GM19438 (cell line): ENCODE results near the gene ATP8B1.

Experiments
- ATAC-seq: cut with Tn5 transposase; IDR thresholded peaks from one replicate; pipeline ENCODE4 v1.9.1; 2021; ENCODE audit warnings: low read depth; ENCODE audit not compliant: unreplicated experiment

Gene ATP8B1

DNA sequence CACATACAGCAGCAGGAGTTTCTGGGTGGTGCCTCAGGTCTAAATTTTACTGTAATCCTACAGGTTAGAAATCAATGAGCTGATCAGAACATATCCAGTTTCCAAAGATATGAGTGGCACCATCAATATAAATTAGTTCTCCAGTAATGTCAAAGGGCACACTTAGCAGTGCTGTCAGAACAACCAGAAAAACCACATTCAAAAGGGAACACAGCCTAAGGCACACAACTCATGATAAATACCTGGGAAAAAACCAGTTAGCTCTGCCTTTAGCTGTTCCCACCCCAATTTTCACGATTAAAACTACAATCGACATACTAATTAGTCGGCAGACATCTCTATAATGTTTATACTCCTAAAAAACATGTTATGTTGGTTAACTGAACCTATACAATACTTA is 31.5 kb downstream of the ATP8B1 start:
- ATAC-seq = no peak

DNA sequence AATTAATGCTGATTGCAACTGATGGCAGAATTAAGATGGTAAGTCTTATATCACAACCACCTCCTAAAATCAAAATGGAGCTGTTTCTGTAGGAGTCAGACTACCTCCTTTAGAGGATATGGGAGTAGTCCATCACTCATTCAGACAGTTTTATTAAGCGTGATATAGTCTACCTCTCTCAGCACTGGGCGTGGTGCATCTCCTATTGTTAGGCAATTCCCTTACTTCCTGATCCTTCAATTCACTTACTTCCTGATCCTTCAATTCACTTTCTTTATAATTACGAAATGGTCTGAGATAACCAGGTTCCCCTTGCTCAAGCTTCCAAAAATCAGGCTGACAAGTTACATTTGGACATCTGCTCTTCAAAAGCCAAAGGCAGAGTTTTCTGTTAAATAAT is 31.9 kb downstream of the ATP8B1 start:
- ATAC-seq = no peak

GRCh38 chr18:57768537-57769326 is 34.4 kb downstream of the ATP8B1 start:
- ATAC-seq = no peak

DNA sequence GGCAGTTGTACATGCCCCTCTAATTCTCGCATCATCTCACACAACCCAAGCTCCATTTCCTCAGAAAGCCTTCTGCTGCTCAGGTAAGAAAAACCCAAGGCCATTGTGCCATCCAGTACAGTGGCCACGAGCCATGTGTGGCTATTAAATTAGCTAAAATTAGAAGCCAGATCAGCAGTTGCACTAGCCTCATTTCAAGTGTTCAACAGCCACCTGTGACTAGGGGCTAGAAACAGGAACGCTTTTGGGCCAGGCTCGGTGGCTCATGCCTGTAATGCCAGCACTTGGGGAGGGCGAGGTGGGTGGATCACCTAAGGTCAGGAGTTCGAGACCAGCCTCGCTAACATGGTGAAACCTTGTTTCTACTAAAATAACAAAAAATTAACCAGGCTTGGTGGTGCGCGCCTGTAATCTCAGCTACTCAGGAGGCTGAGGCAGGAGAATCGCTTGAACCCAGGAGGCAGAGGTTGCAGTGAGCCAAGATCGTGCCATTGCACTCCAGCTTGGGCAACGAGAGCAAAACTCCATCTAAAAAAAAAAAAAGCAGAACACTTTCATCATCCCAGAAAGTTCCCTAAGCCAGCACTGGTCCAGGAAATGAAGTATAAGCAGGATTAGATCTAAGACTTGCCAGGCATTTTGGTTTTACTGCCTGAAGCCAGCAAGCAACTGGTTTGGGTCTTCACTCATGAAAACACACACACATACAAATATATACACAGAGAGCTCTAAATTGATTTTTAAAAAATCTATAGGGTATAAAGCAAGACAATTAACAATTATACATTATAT is 35.7 kb downstream of the ATP8B1 start:
- no peak for ATAC-seq

- ATAC-seq = no peak
These were observed 38.1 kb downstream of the ATP8B1 start for GRCh38 chr18:57764995-57765394.

DNA sequence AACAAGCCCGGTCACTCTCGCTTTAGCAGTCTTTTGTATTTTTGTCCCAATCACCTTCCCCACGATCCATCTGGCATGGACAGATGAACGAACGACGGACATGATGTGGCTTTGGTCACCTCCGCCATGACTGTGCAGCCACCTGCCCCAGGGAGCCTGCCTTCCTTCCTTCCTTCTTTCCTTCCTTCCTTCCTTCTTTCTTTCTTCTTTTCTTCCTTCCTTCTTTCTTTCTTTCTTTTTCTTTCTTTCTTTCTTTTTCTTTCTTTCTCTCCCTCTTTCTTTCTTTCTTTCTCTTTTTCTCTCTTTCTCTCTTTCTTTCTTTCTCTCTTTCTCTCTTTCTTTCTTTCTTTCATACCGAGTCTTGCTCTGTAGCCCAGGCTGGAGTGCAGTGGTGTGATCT is 39.0 kb downstream of the ATP8B1 start:
- ATAC-seq = no peak

- no peak for ATAC-seq
These were observed 40.4 kb downstream of the ATP8B1 start for GRCh38 chr18:57762686-57763085.

DNA sequence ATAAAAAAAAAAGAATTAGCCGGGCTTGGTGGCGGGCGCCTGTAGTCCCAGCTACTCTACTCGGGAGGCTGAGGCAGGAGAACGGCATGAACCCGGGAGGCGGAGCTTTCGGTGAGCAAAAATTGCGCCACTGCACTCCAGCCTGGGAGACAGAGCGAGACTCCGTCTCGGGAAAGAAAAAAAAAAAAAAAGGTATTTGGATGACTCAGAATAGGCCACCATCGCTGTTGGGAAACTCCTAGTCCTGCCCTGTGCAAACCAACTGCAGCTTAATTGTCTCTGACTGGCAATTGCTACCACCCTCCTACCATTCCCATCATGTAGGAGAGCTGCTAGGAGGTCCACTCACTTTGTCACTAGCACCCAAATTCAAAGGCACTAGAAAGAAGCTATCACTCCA is 43.5 kb downstream of the ATP8B1 start:
- ATAC-seq = no peak

DNA sequence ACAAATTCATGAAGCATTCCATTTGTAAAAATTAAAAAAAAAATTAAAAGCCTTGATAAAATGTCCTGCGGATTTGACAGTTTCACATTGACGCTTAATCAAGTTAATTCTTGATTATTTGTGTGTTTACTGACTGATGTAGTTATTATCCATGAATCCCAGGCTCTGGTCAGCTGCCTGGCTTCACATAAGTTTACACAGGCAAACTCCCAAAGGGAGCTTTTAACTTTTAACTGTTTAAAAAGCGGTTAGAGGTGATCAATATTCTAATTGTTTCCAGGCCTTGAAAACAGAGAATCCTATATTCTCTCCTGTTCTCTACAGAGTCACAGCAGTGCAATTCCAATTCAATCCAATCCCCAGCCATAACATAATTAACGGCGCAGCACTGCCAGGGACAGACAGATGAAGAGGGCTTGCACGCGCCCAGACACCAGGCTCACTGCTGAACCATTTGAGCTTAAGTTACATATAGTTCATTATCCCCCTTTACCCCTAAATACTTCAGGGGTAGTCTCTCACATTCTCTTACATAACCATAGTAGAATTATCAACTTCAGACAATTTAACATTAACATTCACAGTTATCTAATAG is 47.5 kb downstream of the ATP8B1 start:
- no peak for ATAC-seq

DNA sequence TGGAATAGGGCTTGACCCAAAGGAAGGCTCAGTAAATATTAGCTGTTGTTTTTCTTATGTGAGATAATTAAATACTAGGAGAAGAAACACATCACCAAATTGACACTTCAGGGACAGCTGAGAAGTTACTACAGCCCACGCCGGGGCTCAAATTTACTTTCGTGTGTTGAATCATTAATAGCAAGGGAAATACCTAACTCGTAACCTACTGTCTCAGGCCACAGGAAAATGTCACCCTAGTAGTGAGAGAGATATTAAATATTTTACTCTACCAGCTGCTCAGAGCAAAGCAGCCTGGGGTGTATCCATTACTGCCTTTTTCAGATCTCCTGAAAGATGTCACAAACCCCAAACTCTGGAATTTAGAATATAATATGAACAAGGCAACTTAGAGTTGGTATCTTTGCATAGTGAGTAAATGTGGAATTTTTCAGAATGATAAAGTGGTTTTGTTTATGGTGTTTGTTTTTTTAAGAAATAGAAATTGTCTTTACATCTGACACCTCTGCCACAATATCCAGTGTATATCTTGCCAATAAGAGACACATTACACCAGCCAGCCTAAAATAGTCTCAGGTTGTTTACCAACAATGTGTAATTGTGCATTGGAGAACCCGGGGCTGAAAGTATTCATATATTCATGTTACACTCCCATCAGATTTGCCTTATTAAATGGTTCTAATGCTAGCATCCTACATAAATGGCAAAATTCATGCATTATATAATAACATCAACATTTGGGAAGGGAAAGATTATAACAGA is 48.4 kb downstream of the ATP8B1 start:
- ATAC-seq = peak; percentile 90

DNA sequence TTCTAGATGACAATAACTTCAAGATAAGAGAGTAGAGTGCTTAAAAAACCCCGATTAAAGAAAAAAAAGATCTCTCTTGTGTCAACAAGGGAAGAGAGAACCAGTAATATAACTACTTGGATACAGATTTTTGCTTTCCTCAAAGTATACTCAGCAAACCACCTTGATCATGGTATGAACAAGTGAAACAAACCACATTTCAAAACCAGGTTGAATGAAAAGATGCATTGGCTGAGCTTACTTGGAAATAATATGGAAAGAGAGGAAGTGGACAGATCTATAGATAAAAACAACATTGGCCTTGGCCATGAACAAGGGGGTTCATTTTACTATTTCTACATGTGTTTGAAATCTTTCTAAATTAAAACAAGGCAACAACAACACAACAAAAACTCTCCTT is 50.1 kb downstream of the ATP8B1 start:
- ATAC-seq = no peak

- no peak for ATAC-seq
These were observed 53.5 kb downstream of the ATP8B1 start for GRCh38 chr18:57749604-57749970.

DNA sequence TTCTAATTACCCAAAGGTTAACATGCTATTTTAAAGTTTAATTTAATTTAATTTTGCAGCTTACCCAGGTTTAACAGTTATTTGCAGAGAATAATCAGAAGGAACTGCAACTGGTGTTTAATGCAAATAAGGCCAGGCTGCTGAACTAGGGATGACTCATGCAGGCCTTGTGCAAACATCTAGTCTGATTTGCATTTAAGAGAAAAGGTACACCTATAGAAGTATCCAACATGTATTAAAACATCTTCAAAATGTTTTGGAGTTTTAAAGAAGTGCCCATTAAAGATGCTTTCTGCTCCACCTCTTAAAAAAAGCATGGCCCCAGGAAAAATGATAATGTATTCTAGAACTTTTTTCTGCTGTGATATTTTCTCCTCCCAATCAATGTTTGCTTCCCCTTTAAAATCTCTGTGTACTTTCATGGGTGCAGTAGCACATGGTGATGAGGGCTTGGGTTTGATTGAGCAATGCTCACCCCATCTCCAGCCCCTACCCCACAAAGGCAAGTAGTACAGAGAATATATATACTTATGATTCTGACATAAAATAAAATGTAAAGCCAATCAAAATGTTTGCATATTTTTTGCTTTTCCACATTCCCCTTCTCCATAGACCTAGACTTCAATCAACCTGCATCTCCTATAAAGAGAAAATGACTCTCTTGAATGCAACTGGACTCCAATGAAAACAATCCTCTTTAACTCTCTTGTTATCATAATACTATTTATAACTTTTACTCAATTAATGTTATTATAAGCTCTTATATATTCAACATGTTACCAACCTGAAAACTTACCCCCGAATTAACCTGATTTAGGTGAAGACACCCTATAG is 54.1 kb downstream of the ATP8B1 start:
- ATAC-seq = peak; percentile 76

DNA sequence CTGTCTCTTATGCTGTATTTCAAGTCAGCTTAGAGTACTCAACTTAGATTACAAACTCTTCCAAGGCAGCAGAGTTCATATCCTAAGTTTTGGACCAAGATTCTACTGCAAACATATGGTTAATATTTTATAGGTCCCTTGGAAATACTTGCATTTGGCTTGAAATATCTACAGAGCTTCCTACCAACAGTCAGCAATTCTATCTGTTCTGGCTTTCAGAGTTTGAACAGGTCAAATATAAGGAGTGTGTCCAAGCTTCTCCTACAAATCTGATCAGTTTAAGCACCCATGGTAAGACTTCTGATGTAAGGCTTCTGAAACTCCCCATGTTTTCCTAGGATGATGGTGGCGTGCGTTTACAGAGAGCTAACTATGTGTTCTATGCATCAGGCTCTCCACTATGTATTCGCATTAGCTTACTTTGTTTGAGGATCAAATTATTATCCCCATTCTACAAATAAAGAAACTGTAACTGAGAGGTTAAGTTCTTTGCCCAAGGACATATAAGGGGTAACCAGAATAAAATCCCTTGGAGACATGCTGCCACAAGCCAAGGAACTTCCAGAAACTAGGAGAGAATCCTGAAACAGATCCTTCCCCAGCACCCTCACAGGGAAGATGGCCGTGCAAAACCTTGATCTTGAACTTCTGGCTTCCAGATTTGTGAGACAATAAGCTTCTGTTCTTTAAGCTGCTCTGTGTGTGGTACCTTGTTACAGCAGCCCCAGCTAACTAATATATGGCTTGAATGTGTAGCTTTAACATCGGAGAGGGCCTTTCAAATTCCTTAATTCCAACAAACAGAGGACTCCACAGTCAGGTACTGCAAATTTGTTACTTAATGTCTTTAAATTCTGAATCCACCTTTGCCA is 55.1 kb downstream of the ATP8B1 start:
- peak; percentile 6 for ATAC-seq

DNA sequence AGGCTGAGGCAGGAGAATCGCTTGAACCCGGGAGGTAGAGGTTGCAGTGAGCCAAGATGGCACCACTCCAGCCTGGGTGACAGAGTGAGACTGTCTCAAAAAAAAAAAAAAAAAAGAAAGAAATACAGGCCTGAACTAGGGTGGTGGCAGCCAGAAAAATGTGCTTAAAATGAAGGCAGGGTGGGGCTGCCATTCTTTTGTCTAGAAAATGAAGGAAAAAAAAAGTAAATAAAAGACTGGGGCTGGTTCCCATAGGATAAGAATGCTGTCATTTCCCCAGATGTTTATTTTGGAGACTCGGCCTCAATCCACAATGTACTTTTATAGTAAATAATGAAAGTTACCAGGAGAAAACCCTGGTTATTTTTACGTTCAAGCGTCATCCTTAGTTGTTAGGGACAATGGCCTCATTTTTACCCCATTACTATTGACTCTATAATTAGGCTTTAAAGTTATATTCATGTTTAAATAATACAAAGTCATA is 58.9 kb downstream of the ATP8B1 start:
- no peak for ATAC-seq

DNA sequence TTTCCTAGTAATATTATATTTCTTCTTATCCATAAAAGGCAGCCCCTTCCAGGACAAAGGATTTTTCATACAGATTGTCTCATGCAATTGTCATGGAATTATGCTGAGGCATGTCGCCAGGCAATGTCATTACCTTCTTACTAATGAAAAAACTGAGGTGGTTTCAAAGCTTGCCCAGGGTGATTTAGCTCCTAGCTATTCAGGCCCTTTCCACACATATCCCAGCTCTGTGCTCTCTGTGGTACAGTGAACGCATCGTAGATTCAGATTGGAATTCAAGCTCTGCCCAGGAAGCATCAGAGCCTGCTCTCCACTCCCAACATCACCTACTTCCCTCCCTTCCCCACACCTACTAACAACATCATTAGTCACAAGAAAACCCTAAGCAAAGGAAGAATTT is 60.1 kb downstream of the ATP8B1 start:
- no peak for ATAC-seq

DNA sequence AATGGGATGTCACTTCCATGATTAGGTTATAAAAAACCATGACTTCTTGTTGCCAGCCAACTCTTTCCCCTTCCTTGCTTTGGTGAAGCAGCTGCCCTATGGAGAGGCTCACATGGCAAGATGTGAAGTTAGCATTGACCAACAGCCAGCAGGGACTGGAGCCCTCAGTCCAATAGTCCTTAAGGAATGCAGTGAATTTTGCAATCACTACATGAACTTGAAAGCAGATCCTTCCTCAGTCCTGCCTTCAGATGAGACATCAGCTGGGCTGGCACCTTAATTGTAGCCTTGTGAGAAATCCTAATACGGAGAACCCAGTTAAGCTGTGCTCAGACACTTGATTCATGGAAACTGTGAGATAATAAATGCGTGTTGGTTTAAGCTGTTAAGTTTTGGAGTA is 61.8 kb downstream of the ATP8B1 start:
- ATAC-seq = no peak

DNA sequence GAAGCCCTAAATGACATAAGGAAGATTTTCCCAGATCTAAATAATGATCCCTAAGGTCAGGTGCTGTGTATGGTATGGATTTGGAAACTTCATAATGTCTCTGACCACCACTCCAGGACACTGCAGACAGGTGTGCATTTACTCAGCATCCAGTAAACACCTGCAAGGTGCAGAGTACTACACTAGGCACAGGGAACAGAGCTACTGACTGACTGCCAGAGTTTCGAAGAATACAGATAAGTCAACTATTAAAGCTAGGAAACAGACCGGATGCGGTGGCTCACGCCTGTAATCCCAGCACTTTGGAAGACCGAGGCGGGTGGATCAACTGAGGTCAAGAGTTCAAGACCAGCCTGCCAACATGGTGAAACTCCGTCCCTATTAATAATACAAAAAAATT is 65.0 kb downstream of the ATP8B1 start:
- no peak for ATAC-seq
